Hepatocyte (in vitro differentiated cells): Measurements from ENCODE around the gene SSU72. TPM values are rescaled to one million over a fixed set of nuclear protein-coding genes. Genes with fewer than 3 reads are reported as not detected.

Experiments
- DNase-seq: peaks from one replicate; pipeline ENCODE4 v3.0.0-alpha.2; 2016; ENCODE audit warnings: low spot score
- H2AFZ ChIP-seq: fragments of 200-600 bp; sonication (generic); 2 replicates; pipeline ENCODE4 v1.6.0; 2016; ENCODE audit warnings: antibody characterized with exemption, mild to moderate bottlenecking
- H3K27ac ChIP-seq: fragments of 200-600 bp; sonication (generic); 2 replicates; pipeline ENCODE4 v1.5.1; 2016; ENCODE audit warnings: mild to moderate bottlenecking
- H3K27me3 ChIP-seq: fragments of 200-600 bp; sonication (generic); 2 replicates; pipeline ENCODE4 v1.6.1; 2016
- H3K36me3 ChIP-seq: fragments of 200-600 bp; sonication (generic); replicated peaks from 2 replicates; pipeline ENCODE4 v1.5.1; 2016; ENCODE audit warnings: low read depth; ENCODE audit not compliant: insufficient read depth
- H3K4me1 ChIP-seq: fragments of 200-600 bp; sonication (generic); 2 replicates; pipeline ENCODE4 v1.5.1; 2016; ENCODE audit warnings: mild to moderate bottlenecking, moderate library complexity; ENCODE audit not compliant: insufficient read depth
- H3K4me2 ChIP-seq: fragments of 200-600 bp; sonication (generic); 2 replicates; pipeline ENCODE4 v1.6.0; 2016
- H3K4me3 ChIP-seq: fragments of 200-600 bp; sonication (generic); 2 replicates; pipeline ENCODE4 v1.5.1; 2016; ENCODE audit warnings: mild to moderate bottlenecking
- H3K79me2 ChIP-seq: fragments of 200-600 bp; sonication (generic); 2 replicates; pipeline ENCODE4 v1.6.0; 2017; ENCODE audit warnings: mild to moderate bottlenecking
- H3K9me2 ChIP-seq: fragments of 200-600 bp; sonication (generic); replicated peaks from 2 replicates; pipeline ENCODE4 v1.6.0; 2017; ENCODE audit warnings: mild to moderate bottlenecking; ENCODE audit not compliant: insufficient read depth
- H3K9me3 ChIP-seq: fragments of 200-600 bp; sonication (generic); 2 replicates; pipeline ENCODE4 v1.5.1; 2016; ENCODE audit warnings: low read depth, mild to moderate bottlenecking
- H4K20me1 ChIP-seq: fragments of 200-600 bp; sonication (generic); 2 replicates; pipeline ENCODE4 v1.6.0; 2016; ENCODE audit warnings: mild to moderate bottlenecking; ENCODE audit not compliant: insufficient read depth, poor library complexity, severe bottlenecking
- CTCF ChIP-seq: fragments of 200-600 bp; sonication (generic); IDR thresholded peaks from 2 replicates; pipeline ENCODE4 v1.5.1; 2016; ENCODE audit warnings: antibody characterized with exemption, mild to moderate bottlenecking; ENCODE audit not compliant: poor library complexity
- EZH2 ChIP-seq: fragments of 200-600 bp; sonication (generic); IDR thresholded peaks from 2 replicates; pipeline ENCODE4 v1.6.1; 2016; ENCODE audit warnings: antibody characterized with exemption, mild to moderate bottlenecking, borderline replicate concordance
- EZH2phosphoT487 ChIP-seq: fragments of 200-600 bp; sonication (generic); IDR thresholded peaks from one replicate; pipeline ENCODE4 v1.6.1; 2018; ENCODE audit warnings: antibody characterized with exemption, mild to moderate bottlenecking, low read depth, moderate library complexity; ENCODE audit not compliant: unreplicated experiment, severe bottlenecking
- WGBS: methylation state at CpG from one replicate; pipeline ENCODE4 v1.1.6; 2016; ENCODE audit warnings: low lambda C conversion rate; ENCODE audit errors: missing lambda C conversion rate; 5-methylcytosine and 5-hydroxymethylcytosine counted together
- polyA plus RNA-seq: library from polyadenylated mRNA; unstranded; fragments of >200 nt; fragmentation: Nextera tagmentation; extraction: Ambion mirVana; gene quantifications from 2 replicates; pipeline ENCODE4 v1.2.1, GENCODE V29; 2016
- total RNA-seq: library from RNA; depleted of rRNA; stranded (reverse); fragments of >200 nt; gene quantifications from 2 replicates; pipeline ENCODE4 v1.2.3, GENCODE V29; 2014

Gene SSU72
- total and polyA plus RNA-seq, 2 experiments from 2014 or later, result 75.7 to 203 TPM

- no peak overlapping the region for H3K27ac ChIP-seq
- H2AFZ ChIP-seq, result no peak overlapping the region
- H3K4me1 ChIP-seq, result no peaks in the 10 kb centered on the region
- WGBS, result 99% methylated on average over 6 of the region's 6 CpGs
- peaks cover 4% of the 10 kb centered on the region for H4K20me1 ChIP-seq
- no peaks in the 10 kb centered on the region for H3K9me2 ChIP-seq
- no peak overlapping the region for H3K4me2 ChIP-seq
- H3K79me2 ChIP-seq, result peaks cover 26% of the 10 kb centered on the region
- no peaks in the 10 kb centered on the region for H3K27me3 ChIP-seq
- TF ChIP-seq CTCF (no peak), EZH2phosphoT487 (no peak), EZH2 (no peak)
- H3K9me3 ChIP-seq, result no peaks in the 10 kb centered on the region
- H3K36me3 ChIP-seq, result no peaks in the 10 kb centered on the region
- no peak for DNase-seq
- no peak overlapping the region for H3K4me3 ChIP-seq
These were observed 18.2 kb downstream of the SSU72 start for GRCh38 chr1:1556505-1556904.

GRCh38 chr1:1554926-1555915 lies 19.4 kb downstream of the SSU72 start:
- H3K4me3 ChIP-seq, result no peak overlapping the region
- H3K36me3 ChIP-seq, result no peaks in the 10 kb centered on the region
- H4K20me1 ChIP-seq, result peaks cover 11% of the 10 kb centered on the region
- 80% methylated on average over 31 of the region's 31 CpGs for WGBS
- no peaks in the 10 kb centered on the region for H3K9me3 ChIP-seq
- DNase-seq, result peak; percentile 66
- H3K9me2 ChIP-seq, result no peaks in the 10 kb centered on the region
- TF ChIP-seq EZH2 (no peak), EZH2phosphoT487 (no peak), CTCF (no peak)
- H3K27ac ChIP-seq, result no peak overlapping the region
- H3K79me2 ChIP-seq, result peaks cover 30% of the 10 kb centered on the region
- H3K4me1 ChIP-seq, result no peaks in the 10 kb centered on the region
- no peaks in the 10 kb centered on the region for H3K27me3 ChIP-seq
- no peak overlapping the region for H3K4me2 ChIP-seq
- no peak overlapping the region for H2AFZ ChIP-seq

GRCh38 chr1:1554550-1554925 lies 20.1 kb downstream of the SSU72 start:
- no peaks in the 10 kb centered on the region for H3K36me3 ChIP-seq
- no peak overlapping the region for H2AFZ ChIP-seq
- H3K27ac ChIP-seq, result no peak overlapping the region
- no peaks in the 10 kb centered on the region for H3K27me3 ChIP-seq
- peaks cover 12% of the 10 kb centered on the region for H4K20me1 ChIP-seq
- H3K9me2 ChIP-seq, result no peaks in the 10 kb centered on the region
- no peaks in the 10 kb centered on the region for H3K9me3 ChIP-seq
- H3K79me2 ChIP-seq, result peaks cover 28% of the 10 kb centered on the region
- no peak overlapping the region for H3K4me2 ChIP-seq
- TF ChIP-seq CTCF (no peak), EZH2 (no peak), EZH2phosphoT487 (no peak)
- H3K4me1 ChIP-seq, result no peaks in the 10 kb centered on the region
- H3K4me3 ChIP-seq, result no peak overlapping the region
- DNase-seq, result no peak
- 92% methylated on average over 13 of the region's 13 CpGs for WGBS
